DOHH2 (cell line): ENCODE measurements around the gene LARGE1.

Source experiments
- H3F3A ChIP-seq: fragments of 200-600 bp; sonication (generic), shearing (Covaris generic); 2 replicates; pipeline ENCODE4 v1.6.0; 2016; ENCODE audit warnings: antibody characterized with exemption, mild to moderate bottlenecking; ENCODE audit not compliant: control insufficient read depth, insufficient read depth
- H3K27ac ChIP-seq: fragments of 200-600 bp; sonication (generic); 2 replicates; pipeline ENCODE4 v1.5.1; 2014; ENCODE audit warnings: low read depth, mild to moderate bottlenecking, low read length, moderate library complexity
- H3K27me3 ChIP-seq: fragments of 200-600 bp; sonication (generic); 2 replicates; pipeline ENCODE4 v1.6.1; 2014; ENCODE audit warnings: mild to moderate bottlenecking, low read length, mixed read lengths; ENCODE audit not compliant: control insufficient read depth
- H3K36me3 ChIP-seq: fragments of 200-600 bp; sonication (generic); 2 replicates; pipeline ENCODE4 v1.6.1; 2014; ENCODE audit warnings: mild to moderate bottlenecking, low read length, moderate library complexity, mixed read lengths; ENCODE audit not compliant: control insufficient read depth
- H3K4me1 ChIP-seq: fragments of 200-600 bp; sonication (generic); 2 replicates; pipeline ENCODE4 v1.6.1; 2014; ENCODE audit warnings: mild to moderate bottlenecking, low read length, mixed read lengths; ENCODE audit not compliant: control insufficient read depth
- H3K4me2 ChIP-seq: fragments of 200-600 bp; sonication (generic); 2 replicates; pipeline ENCODE4 v1.6.0; 2014; ENCODE audit warnings: mild to moderate bottlenecking, low read length, moderate library complexity
- H3K4me3 ChIP-seq: fragments of 200-600 bp; sonication (generic); 2 replicates; pipeline ENCODE4 v1.5.1; 2014; ENCODE audit warnings: mild to moderate bottlenecking, low read length, mixed read lengths
- H3K79me2 ChIP-seq: fragments of 200-600 bp; sonication (generic); 2 replicates; pipeline ENCODE4 v1.6.1; 2014; ENCODE audit warnings: mild to moderate bottlenecking, low read length, mixed read lengths; ENCODE audit not compliant: control insufficient read depth
- H3K9me2 ChIP-seq: fragments of 200-600 bp; sonication (generic); replicated peaks from 2 replicates; pipeline ENCODE4 v1.6.1; 2014; ENCODE audit warnings: mild to moderate bottlenecking, low read length, mixed read lengths; ENCODE audit not compliant: control insufficient read depth
- H3K9me3 ChIP-seq: fragments of 200-600 bp; sonication (generic); 2 replicates; pipeline ENCODE4 v1.6.1; 2014; ENCODE audit warnings: antibody characterized with exemption, low read length, mixed read lengths; ENCODE audit not compliant: control insufficient read depth, insufficient read depth
- H4K20me1 ChIP-seq: fragments of 200-600 bp; sonication (generic); 2 replicates; pipeline ENCODE4 v1.6.0; 2014; ENCODE audit warnings: low read depth, mild to moderate bottlenecking, antibody characterized with exemption, low read length, moderate library complexity; ENCODE audit not compliant: control insufficient read depth, insufficient read depth
- EZH2phosphoT487 ChIP-seq: fragments of 200-600 bp; sonication (generic); IDR thresholded peaks from 2 replicates; pipeline ENCODE4 v1.6.1; 2017; ENCODE audit warnings: borderline replicate concordance, mild to moderate bottlenecking, antibody characterized with exemption, low read length, moderate library complexity, mixed read lengths
- TF ChIP-seq, protein P1 (sequence below): fragments of 200-600 bp; sonication (generic); IDR thresholded peaks from one replicate; pipeline ENCODE4 v1.5.1; 2014; ENCODE audit warnings: antibody characterized with exemption, mild to moderate bottlenecking, low read depth, low read length; ENCODE audit not compliant: poor library complexity, severe bottlenecking

Gene LARGE1

DNA sequence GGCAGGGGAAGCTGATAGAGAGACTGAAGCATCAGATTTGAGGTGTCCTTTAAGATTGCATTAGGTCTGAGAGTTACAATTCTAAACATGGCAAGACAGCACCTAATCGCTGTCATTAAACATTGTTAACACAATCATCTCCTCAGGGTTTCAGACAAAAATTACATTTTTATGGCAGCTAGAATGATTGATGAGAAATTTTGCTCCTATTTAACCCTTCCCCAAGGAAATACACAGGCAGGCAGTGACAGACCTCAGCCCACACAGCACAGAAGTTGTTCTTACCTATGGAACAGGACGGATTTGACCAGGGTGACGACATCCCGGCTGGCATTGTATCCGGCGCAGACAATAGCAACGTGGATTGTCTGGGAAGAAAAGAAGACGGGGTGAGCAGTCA lies 294.3 kb downstream of the LARGE1 start:
- no peaks in the 10 kb centered on the region for H3F3A ChIP-seq
- H4K20me1 ChIP-seq = no peaks in the 10 kb centered on the region
- H3K36me3 ChIP-seq = no peaks in the 10 kb centered on the region
- H3K9me2 ChIP-seq = no peaks in the 10 kb centered on the region
- no peak overlapping the region for H3K4me2 ChIP-seq
- H3K4me3 ChIP-seq = no peak overlapping the region
- H3K4me1 ChIP-seq = no peaks in the 10 kb centered on the region
- no peaks in the 10 kb centered on the region for H3K79me2 ChIP-seq
- no peaks in the 10 kb centered on the region for H3K27me3 ChIP-seq
- no peaks in the 10 kb centered on the region for H3K9me3 ChIP-seq
- no peak overlapping the region for H3K27ac ChIP-seq
- TF ChIP-seq, protein P1, sequence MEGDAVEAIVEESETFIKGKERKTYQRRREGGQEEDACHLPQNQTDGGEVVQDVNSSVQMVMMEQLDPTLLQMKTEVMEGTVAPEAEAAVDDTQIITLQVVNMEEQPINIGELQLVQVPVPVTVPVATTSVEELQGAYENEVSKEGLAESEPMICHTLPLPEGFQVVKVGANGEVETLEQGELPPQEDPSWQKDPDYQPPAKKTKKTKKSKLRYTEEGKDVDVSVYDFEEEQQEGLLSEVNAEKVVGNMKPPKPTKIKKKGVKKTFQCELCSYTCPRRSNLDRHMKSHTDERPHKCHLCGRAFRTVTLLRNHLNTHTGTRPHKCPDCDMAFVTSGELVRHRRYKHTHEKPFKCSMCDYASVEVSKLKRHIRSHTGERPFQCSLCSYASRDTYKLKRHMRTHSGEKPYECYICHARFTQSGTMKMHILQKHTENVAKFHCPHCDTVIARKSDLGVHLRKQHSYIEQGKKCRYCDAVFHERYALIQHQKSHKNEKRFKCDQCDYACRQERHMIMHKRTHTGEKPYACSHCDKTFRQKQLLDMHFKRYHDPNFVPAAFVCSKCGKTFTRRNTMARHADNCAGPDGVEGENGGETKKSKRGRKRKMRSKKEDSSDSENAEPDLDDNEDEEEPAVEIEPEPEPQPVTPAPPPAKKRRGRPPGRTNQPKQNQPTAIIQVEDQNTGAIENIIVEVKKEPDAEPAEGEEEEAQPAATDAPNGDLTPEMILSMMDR = no peak
- TF ChIP-seq EZH2phosphoT487 = no peak

DNA sequence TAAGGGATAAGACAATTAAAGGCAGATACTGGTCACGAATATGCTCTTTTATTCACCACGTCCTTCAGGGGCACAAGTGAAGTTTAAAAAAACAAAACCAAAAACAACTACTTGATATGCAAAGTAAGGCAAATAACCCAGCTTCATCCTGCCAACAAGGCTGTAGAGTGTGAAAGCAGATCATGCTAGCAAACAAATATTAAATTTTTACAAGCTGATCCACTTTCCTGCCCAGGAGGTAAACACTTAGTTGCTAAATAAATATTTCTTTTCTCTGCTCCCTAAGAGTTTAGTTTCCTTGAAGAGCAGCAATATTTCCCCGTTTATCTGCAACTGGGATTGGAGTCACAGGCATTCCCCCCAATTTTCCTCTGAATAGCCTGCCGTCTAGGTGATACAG lies 300.2 kb downstream of the LARGE1 start:
- Histone ChIP-seq H3K4me1 (no peaks in the 10 kb centered on the region), H3K9me3 (peaks cover 4% of the 10 kb centered on the region; the same call in 1 of the 2 replicates), H3F3A (no peaks in the 10 kb centered on the region), H3K79me2 (no peaks in the 10 kb centered on the region), H3K27me3 (no peaks in the 10 kb centered on the region), H3K4me2 (no peak overlapping the region), H3K36me3 (no peaks in the 10 kb centered on the region), H3K27ac (no peak overlapping the region), H3K9me2 (no peaks in the 10 kb centered on the region), H4K20me1 (no peaks in the 10 kb centered on the region), H3K4me3 (no peak overlapping the region)
- TF ChIP-seq, protein P1 = no peak
- TF ChIP-seq EZH2phosphoT487 = no peak

DNA sequence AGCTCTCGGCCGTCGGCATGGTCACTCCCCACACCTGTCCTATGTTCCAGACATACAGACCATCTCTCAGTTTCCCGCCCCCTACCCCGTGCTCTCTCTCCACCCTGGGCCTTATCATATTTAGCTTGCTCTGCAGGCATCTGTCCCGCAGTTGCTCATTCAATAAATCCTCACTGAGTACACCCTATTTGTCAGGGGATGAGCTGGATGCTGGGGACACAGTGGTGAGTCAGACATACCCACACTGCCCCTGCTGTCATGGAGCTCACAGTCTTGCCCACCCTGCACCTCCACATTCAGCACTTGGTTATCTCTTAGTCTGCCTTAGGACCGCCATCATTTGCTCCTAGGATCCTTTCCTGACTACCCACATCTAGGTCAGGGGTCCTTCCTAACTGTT lies 313.8 kb downstream of the LARGE1 start:
- H3K4me3 ChIP-seq = no peak overlapping the region
- H3K27ac ChIP-seq = no peak overlapping the region
- H3K36me3 ChIP-seq = no peaks in the 10 kb centered on the region
- H3F3A ChIP-seq = no peaks in the 10 kb centered on the region
- H3K4me2 ChIP-seq = no peak overlapping the region
- H3K27me3 ChIP-seq = no peaks in the 10 kb centered on the region
- H4K20me1 ChIP-seq = no peaks in the 10 kb centered on the region
- TF ChIP-seq EZH2phosphoT487 = no peak
- TF ChIP-seq, protein P1 = no peak
- no peaks in the 10 kb centered on the region for H3K9me3 ChIP-seq
- H3K79me2 ChIP-seq = no peaks in the 10 kb centered on the region
- no peaks in the 10 kb centered on the region for H3K9me2 ChIP-seq
- H3K4me1 ChIP-seq = no peaks in the 10 kb centered on the region

DNA sequence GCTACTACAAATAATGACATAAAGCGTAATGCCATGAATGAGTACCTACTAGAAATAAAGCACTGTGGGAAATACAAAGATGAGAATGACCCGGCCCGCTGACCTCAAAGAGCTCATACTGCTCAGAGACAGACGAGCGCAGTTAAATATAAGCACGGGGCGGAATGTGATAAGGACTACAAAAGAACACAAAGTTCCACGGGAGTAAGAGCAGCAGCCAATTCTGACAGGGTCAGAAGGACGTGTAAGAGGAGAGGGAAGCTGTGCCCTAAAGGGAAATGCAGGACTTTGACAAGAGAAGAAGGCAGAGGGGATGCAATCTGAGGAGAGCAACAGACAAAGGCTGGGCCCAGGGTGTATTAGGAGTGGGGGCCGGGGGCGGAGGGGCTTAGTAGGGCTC lies 314.6 kb downstream of the LARGE1 start:
- no peaks in the 10 kb centered on the region for H3K4me1 ChIP-seq
- no peaks in the 10 kb centered on the region for H3K9me3 ChIP-seq
- no peaks in the 10 kb centered on the region for H3K9me2 ChIP-seq
- TF ChIP-seq EZH2phosphoT487 = no peak
- TF ChIP-seq, protein P1 = no peak
- no peak overlapping the region for H3K27ac ChIP-seq
- H3F3A ChIP-seq = no peaks in the 10 kb centered on the region
- no peak overlapping the region for H3K4me3 ChIP-seq
- no peak overlapping the region for H3K4me2 ChIP-seq
- H3K36me3 ChIP-seq = no peaks in the 10 kb centered on the region
- no peaks in the 10 kb centered on the region for H3K79me2 ChIP-seq
- no peaks in the 10 kb centered on the region for H4K20me1 ChIP-seq
- H3K27me3 ChIP-seq = no peaks in the 10 kb centered on the region
